ENCODE data around the gene RAB18.

Gene RAB18

DNA sequence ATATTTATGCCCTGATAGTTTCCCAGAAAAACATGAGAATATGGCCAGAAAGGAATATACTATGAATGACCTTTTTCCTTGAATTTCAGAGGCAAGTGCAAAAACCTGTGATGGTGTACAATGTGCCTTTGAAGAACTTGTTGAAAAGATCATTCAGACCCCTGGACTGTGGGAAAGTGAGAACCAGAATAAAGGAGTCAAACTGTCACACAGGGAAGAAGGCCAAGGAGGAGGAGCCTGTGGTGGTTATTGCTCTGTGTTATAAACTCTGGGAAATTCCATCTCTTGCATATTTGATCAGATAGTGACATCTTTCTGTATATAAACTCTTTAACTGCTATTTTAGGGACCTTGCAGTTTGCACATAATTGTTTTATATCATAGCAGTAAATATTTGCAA, 33.7 kb downstream of the RAB18 start:
- no peaks in the 10 kb centered on the region for H3F3A ChIP-seq (ENCODE audit: insufficient read depth)
- H3K9ac ChIP-seq (ENCODE audit: low read length): no peak overlapping the region
- no peaks in the 10 kb centered on the region for H3K79me2 ChIP-seq (ENCODE audit: insufficient read depth, low read length)
- H4K20me1 ChIP-seq (ENCODE audit: low read depth, low read length): peaks cover 3% of the 10 kb centered on the region; the same call in 1 of the 2 replicates
- no peak overlapping the region for H3K4me3 ChIP-seq (ENCODE audit: insufficient read depth, low read length, poor library complexity, severe bottlenecking)
- TF ChIP-seq CTCF (IDR thresholded peaks at IDR 0.05; ENCODE audit: insufficient read depth, low read length, poor library complexity, severe bottlenecking) (no peak), EZH2phosphoT487 (conservative IDR thresholded peaks at IDR 0.05; ENCODE audit: low read length) (no peak)
- peaks cover 23% of the 10 kb centered on the region for H3K36me3 ChIP-seq (ENCODE audit: low read length)
- no peaks in the 10 kb centered on the region for H3K9me2 ChIP-seq (replicated peaks; ENCODE audit: insufficient read depth, low read length)
- no peak overlapping the region for H3K4me2 ChIP-seq (ENCODE audit: low read depth, low read length, poor library complexity, severe bottlenecking)
- H3K9me3 ChIP-seq (ENCODE audit: insufficient read depth, low read length): no peaks in the 10 kb centered on the region
- no peak overlapping the region for H3K27ac ChIP-seq (ENCODE audit: low read depth, low read length)
- no peak overlapping the region for H2AFZ ChIP-seq (ENCODE audit: low read depth, low read length, severe bottlenecking)
- H3K27me3 ChIP-seq (ENCODE audit: low read length): no peaks in the 10 kb centered on the region

GRCh38 chr10:27540672-27541071, 36.6 kb downstream of the RAB18 start:
- Histone ChIP-seq H3K9me3 (ENCODE audit: insufficient read depth, low read length) (no peaks in the 10 kb centered on the region), H3K9me2 (replicated peaks; ENCODE audit: insufficient read depth, low read length) (no peaks in the 10 kb centered on the region), H2AFZ (ENCODE audit: low read depth, low read length, severe bottlenecking) (no peak overlapping the region), H4K20me1 (ENCODE audit: low read depth, low read length) (peaks cover 3% of the 10 kb centered on the region; the same call in 1 of the 2 replicates), H3K9ac (ENCODE audit: low read length) (no peak overlapping the region), H3K79me2 (ENCODE audit: insufficient read depth, low read length) (no peaks in the 10 kb centered on the region), H3K27ac (ENCODE audit: low read depth, low read length) (no peak overlapping the region), H3K4me3 (ENCODE audit: insufficient read depth, low read length, poor library complexity, severe bottlenecking) (no peak overlapping the region), H3K27me3 (ENCODE audit: low read length) (no peaks in the 10 kb centered on the region), H3K4me2 (ENCODE audit: low read depth, low read length, poor library complexity, severe bottlenecking) (no peak overlapping the region), H3F3A (ENCODE audit: insufficient read depth) (no peaks in the 10 kb centered on the region), H3K36me3 (ENCODE audit: low read length) (peaks cover 9% of the 10 kb centered on the region; the same call in 1 of the 2 replicates)
- TF ChIP-seq CTCF (IDR thresholded peaks at IDR 0.05; ENCODE audit: insufficient read depth, low read length, poor library complexity, severe bottlenecking) (no peak), EZH2phosphoT487 (conservative IDR thresholded peaks at IDR 0.05; ENCODE audit: low read length) (no peak)

GRCh38 chr10:27541796-27542729, 38.0 kb downstream of the RAB18 start:
- no peaks in the 10 kb centered on the region for H3K9me3 ChIP-seq (ENCODE audit: insufficient read depth, low read length)
- H2AFZ ChIP-seq (ENCODE audit: low read depth, low read length, severe bottlenecking): no peak overlapping the region
- H3K9ac ChIP-seq (ENCODE audit: low read length): no peak overlapping the region
- no peak overlapping the region for H3K4me2 ChIP-seq (ENCODE audit: low read depth, low read length, poor library complexity, severe bottlenecking)
- no peak overlapping the region for H3K27ac ChIP-seq (ENCODE audit: low read depth, low read length)
- TF ChIP-seq CTCF (IDR thresholded peaks at IDR 0.05; ENCODE audit: insufficient read depth, low read length, poor library complexity, severe bottlenecking): no peak
- no peak for TF ChIP-seq EZH2phosphoT487 (conservative IDR thresholded peaks at IDR 0.05; ENCODE audit: low read length)
- H3K9me2 ChIP-seq (replicated peaks; ENCODE audit: insufficient read depth, low read length): no peaks in the 10 kb centered on the region
- peaks cover 9% of the 10 kb centered on the region; the same call in 1 of the 2 replicates for H3K36me3 ChIP-seq (ENCODE audit: low read length)
- H3K79me2 ChIP-seq (ENCODE audit: insufficient read depth, low read length): no peaks in the 10 kb centered on the region
- H3F3A ChIP-seq (ENCODE audit: insufficient read depth): no peaks in the 10 kb centered on the region
- H4K20me1 ChIP-seq (ENCODE audit: low read depth, low read length): peaks cover 3% of the 10 kb centered on the region; the same call in 1 of the 2 replicates
- no peak overlapping the region for H3K4me3 ChIP-seq (ENCODE audit: insufficient read depth, low read length, poor library complexity, severe bottlenecking)
- H3K27me3 ChIP-seq (ENCODE audit: low read length): no peaks in the 10 kb centered on the region
